Non-pigmented ciliary epithelial cell (primary cell): Measurements from ENCODE around the gene SLC49A4.

Experiments
- DNase-seq: peaks from one replicate; pipeline ENCODE4 v3.0.0-alpha.2; 2010; ENCODE audit warnings: low read depth

SLC49A4 gene

DNA sequence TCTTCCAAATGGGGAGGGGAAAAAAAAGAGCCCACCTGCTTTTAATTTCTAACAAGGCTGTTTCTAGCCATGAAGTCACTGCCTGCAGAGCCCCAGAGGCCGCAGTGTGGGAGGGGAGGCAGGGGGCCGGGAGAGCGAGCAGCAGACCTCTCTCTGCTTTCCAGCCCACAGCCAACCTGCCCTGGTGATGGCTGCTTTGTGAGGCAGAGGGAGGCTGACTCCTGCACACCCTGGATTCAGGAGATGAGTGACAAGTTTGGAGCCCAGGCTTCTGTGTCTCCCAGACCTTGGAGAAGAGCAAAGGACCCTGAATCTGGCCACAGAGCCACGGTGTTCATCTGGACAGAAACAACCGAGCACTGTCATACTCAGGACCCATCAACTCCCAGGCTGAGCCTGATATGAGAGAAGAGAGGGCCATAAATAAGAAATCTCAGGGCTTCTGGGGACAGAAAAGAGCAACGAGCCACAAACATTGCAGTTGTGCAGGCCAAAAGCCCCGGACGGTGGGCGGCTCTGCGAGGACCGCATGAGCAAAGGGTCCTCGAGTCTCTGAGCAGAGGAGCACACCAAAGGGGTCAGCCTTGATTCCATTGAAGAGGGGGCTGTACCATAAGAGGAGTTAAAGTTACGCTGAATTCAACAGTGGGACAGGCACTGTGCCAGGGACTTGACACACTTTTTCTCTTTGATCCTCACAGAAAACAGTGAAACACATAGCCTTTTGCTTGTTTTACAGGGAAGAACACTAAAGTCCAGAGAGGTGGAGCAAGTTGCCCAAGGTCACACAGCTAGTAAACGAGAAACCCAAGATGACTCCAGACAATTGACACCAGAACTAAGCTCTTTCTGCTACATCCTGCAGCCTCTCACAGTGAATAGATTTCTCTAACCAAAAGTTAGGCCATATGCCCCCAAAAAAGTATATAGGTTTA is 135.5 kb downstream of the SLC49A4 start:
- no peak for DNase-seq
